NCI-H1694 (cell line): ENCODE results near the gene SLC2A2.
"Not testable (repeated sequence)": the region's sequence is repeated elsewhere in the genome, so short reads cannot be mapped to it uniquely, and the experiment has no call there.

Source experiments
- DNase-seq: peaks from one replicate; lab custom pipeline; 2025; lab: John Stamatoyannopoulos, UW

Gene SLC2A2

DNA sequence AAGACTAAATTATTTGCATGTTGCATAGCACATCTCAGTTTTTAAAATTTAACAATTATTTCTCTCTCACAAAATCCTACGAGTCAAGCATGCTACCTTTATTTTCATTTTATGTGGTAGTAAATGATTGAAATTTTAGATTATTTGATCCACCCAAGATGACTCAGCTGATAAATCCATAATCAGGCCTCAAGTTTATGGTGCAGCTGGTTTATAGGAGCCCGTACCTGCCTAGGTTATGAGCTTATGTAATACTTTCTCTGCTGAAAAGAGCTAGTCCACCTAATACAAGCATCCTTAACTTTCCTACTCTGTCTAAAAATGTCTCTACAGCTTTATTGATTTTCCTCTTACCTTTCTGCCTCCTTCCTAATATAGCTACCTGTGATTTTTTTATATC is 41.2 kb downstream of the SLC2A2 start:
- DNase-seq, result no peak

DNA sequence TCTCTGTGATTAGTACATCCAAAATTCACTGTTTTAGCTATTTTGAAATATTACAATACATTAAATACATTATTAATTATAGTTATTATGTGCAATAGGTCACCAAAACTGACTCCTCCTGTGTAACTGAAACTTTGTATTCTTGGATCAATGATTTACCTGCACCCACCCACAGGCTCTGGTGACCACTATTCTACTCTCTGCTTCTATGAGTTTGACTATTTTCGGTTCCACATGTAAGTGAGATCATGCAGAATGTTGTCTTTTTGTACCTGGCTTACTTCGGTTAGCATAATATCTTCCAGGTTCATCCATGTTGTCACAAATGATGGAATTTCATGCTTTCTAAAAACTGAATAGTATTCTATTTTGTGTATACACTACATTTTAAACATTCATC is 43.8 kb downstream of the SLC2A2 start:
- no peak for DNase-seq

DNA sequence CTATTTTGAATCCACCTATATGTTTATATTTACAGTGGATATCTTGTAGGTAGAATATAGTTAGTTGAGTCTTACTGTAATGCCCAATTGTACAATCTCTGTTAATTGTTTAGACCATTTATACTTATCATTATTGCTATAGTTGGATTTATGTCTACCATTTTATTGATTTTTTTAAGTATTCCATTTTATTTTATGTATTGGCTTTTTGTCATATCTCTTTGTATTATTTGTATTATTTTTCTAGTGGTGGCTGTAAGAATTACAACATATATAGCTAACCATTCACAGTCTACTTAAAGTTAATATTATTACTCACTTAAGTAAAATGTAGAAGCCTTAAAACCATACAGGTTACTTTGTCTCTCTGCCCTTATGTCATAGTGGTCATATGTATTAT is 46.1 kb downstream of the SLC2A2 start:
- DNase-seq, result no peak

DNA sequence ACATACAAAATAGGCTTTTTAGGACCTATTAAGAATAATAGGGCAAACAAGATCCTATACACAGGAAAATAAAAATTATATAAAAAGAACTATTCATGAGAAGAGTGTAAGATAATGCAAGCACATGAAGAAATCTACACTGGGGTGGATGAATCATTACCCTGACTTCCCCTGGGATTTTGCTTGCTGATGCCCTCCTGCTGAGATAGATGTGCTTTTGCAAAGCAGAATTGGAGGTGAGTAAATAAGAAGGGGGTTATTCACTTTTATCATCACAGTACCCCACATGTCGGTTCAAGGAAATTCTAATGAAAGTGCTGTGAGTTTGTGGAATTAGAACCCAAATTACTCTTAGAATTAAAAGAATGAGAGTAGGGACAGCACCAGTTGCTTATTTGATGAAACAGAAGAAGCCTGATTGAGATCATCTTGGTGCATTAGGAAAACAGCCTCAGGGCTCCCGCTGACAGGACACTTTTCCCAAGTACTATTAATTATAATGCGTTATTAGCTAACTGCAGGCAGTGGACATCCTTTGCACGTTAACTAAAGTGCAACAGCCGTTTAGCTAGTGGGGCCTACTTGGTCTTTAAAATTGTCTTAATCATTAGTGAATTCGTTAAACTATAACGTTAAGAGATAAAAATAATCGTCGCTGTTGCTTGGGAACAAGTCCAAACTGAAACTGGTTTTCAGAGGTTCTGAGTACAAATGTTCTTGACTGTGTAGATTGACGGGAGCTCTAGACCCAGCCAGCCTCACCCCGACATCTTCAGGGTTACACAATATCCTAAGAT is 48.4 kb downstream of the SLC2A2 start:
- no peak for DNase-seq

DNA sequence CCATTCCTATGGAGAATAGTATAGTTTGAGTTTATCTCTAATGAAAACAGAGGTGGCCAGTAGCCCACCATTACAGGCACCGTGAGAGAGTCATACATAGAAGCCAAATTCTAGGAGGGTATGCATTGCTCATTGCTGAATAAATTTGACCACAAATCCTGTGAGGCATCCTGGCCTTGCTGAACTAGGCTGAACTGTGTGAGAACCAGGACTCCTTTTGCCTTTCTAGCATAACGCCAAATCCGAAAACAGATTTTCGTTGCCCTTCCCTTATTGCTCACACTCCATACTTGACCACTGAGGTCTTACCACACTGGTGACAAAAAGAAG is 50.4 kb downstream of the SLC2A2 start:
- no peak for DNase-seq

DNA sequence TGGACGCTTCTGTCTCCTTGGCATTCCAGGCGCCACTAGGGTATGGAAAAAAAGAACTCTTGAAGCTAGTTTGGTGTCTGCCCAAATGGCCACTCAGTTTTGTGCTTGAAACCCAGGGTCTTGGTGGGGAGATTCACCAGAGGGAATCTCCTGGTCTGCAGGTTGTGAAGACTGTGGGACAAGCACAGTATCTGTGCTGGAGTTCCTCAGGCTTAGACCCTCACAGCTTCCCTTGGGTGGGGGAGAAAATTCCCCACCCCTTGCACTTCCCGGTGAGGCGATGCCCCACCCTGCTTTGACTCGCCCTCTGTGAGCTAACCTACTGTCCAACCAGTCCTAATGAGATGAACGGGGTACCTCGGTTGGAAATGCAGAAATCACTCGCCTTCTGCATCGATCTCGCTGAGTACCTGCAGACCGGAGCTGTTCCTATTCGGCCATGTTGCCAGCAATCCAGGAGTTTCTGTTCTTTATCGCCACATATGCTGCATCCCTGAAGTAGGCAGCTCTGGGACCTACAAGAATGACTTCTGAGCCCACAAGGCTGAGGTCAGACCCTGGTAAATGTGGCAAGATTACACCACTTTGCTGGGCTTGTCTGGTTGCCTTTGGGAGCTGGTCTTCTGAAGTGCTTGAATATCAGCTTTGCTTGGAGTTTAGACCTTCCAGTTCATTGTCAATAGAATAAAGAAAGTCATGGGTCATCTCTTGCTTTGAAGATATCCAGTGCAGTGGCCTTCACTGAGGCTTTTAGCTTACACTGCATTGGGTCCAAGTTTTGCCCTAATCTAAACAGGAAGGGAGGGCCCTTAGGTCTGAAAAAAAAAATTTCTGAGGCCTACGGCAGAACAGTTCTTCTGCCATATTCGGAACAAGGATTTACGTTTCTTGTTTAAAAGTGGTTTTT is 51.0 kb downstream of the SLC2A2 start:
- no peak for DNase-seq

DNA sequence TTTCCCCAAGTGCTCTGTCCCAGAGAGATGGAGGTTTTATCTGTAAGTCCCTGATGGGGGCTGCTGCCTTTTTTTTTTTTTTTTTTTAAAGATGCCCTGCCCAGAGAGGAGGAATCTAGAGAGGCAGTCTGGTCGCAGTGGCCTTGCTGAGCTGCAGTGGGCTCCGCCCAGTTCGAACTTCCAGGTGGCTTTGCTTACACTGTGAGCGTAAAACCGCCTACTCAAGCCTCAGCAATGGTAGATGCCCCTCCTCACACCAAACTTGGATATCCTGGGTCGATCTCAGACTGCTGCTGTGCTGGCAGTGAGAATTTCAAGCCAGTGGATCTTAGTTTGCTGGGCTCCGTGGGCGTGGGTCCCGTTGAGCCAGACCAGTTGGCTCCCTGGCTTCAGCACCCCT is 51.6 kb downstream of the SLC2A2 start:
- no peak for DNase-seq

GRCh38 chr3:170972917-170973316 is 53.6 kb downstream of the SLC2A2 start:
- not testable (repeated sequence) for DNase-seq

GRCh38 chr3:170967126-170967525 is 59.4 kb downstream of the SLC2A2 start:
- no peak for DNase-seq

DNA sequence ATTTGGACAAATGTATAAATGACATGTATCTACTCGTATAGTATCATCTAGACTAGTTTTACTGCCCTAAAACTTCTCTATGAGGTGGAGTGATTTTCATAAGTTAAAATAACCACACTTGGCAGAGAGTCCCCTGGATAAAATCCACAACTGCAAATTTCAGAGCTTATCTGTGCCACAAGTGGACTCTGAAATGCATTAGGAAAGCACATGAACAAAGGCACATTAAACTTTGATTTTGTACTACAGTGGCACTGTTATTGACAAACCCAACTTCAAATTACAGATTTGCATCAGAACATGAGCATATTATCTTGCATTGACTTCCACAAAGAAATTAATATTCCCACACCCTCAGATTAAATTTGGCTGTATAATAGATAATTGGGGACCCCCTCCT is 60.0 kb downstream of the SLC2A2 start:
- DNase-seq, result no peak

GRCh38 chr3:170962411-170962810 is 64.1 kb downstream of the SLC2A2 start:
- DNase-seq, result no peak

DNA sequence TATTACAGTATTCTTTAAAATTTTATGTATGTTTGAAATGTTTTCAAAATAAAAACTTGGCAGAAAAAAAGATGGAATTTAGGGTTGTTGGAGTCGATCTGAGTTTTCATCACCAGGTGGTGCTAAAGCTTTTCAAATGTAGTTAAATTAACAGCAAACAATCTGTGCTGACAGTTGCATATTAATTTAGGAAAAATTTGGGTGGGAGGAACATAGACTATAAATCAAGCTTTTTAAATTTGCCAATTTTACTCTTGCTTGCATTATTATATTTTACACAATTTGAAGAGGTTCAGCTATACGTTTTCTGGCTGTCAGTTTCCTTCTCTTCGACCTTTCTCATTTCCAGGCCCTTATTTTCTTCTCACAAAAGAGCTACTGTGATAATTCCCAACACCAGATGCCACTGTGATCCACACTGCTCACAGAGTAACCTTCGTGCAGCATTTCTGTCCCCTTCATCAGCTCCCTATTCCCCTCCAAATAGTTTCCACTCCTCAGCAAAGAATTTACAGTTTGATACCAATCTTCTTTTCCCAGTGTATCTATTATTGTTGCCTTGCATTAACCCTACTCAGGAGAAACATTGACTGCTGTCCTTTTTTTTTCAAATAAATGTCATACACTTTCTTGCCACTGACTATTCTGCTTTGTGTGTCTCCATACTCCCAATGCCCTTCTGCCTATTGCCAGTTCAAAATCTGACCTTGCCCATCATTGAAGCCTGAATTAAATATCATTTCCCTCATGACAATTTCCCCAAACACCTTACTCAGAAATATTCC is 64.7 kb downstream of the SLC2A2 start:
- DNase-seq, result peak; percentile 12

DNA sequence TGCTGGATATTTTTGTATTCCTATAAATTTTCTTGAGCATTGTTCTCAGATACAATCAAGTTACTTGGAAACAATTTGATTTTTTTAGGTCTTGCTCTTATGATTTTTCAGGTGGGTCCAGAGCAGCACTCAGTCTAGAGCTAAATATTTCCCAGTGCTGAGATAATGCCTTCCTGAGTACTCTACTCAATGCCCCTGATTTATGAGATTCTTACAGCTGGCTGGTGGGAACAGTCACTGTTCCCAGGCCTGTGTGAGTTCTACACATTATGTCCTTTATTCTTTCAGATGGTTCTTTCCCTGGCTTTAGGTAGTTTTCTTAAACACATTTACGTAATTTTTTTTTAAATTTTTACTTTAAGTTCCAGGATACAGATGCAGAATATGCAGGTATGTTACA is 67.1 kb downstream of the SLC2A2 start:
- no peak for DNase-seq

- no peak for DNase-seq
Observed at GRCh38 chr3:170956647-170957046, 69.9 kb downstream of the SLC2A2 start.

DNA sequence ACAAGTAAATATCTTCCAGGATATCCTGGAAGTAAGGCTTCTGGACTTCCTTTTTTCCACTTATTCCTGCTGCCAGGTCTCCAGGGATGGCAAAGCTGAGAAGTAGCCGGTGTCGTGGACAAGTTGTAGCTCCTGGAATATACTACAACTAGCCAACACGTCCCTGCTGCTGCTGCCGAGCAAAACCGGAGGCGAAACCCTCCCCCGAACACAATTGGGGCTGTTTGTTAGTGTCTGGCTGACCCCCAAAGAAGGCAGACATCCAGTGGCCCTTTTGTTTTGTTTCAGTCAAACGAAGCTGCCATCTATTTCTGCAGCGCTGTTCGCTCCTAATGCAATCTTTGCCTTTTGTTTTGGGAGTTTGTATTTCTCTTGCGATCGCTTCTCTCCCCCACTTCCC is 72.8 kb downstream of the SLC2A2 start:
- no peak for DNase-seq

- DNase-seq, result no peak
Observed at GRCh38 chr3:170953229-170953628, 73.3 kb downstream of the SLC2A2 start.

GRCh38 chr3:170949211-170949610 is 77.3 kb downstream of the SLC2A2 start:
- no peak for DNase-seq

- no peak for DNase-seq
Observed at GRCh38 chr3:170947018-170947769, 79.3 kb downstream of the SLC2A2 start.
